Activated CD4-positive, alpha-beta T cell treated with anti-CD3 and anti-CD28 coated beads, Interleukin-2, amount 50 U/mL, for 4 hours (primary cell): ENCODE results near the gene CORIN.
"Not testable (repeated sequence)": the region's sequence is repeated elsewhere in the genome, so short reads cannot be mapped to it uniquely, and the experiment has no call there.

ENCODE experiments used
- DNase-seq, 2 experiments: peaks; one replicate each; pipeline ENCODE4 v3.0.0-alpha.2; 2020

CORIN gene

DNA sequence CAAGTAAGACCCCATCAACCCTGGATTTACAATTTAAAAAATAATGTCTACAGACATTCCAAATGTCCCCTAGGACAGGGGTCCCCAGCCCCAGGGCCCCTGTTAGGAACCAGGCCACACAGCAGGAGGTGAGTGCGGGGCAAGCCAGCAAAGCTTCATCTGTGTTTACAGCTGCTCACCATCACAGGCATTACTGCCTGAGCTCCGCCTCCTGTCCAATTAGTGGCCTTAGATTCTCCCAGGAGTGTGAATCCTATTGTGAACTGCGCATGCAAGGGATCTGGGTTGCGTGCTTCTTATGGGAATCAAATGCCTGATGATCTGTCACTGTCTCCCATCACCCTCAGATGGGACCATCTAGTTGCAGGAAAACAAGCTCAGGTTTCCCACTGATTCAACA is 206.7 kb downstream of the CORIN start:
- no peak for DNase-seq

DNA sequence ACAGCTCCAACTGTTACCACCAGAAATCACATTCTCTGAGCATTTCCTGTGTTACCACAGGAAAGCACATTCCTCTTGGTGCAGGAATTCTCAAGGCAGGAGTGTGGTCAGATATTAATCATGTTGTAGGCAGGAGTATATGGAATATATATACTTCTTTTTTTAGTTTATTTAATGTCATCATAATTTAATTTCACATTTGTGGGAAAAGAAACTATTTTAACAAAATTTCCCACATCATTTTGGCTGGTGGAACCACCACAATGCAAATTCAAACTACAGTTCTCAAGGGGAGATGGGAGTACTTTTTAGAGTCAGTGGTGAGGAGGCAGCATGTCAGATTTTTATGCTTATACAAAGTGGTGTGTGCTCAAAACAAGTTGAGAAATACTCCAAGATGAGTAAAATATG is 213.8 kb downstream of the CORIN start:
- DNase-seq, result no peak

DNA sequence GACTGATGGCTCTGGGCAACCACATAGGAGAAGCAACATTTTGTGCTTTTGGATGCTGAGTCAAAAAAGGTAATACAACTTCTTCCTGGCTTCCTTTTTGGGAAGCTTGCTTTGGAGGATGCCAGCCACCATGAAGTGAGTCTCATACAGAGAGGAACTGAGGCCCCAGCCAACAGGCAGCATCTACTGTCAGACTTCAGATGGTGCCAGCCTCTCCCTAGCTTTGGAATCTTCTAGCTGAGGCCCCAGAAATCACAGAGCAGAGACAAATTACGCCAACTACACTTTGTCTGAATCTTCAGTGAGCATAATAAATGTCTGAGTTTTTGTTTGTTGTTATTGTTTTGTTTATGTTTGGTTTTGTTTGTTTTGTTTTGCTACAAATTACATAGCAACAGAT is 216.7 kb downstream of the CORIN start:
- no peak for DNase-seq

GRCh38 chr4:47619691-47620090 is 218.2 kb downstream of the CORIN start:
- no peak for DNase-seq

GRCh38 chr4:47617607-47618006 is 220.3 kb downstream of the CORIN start:
- no peak for DNase-seq

DNA sequence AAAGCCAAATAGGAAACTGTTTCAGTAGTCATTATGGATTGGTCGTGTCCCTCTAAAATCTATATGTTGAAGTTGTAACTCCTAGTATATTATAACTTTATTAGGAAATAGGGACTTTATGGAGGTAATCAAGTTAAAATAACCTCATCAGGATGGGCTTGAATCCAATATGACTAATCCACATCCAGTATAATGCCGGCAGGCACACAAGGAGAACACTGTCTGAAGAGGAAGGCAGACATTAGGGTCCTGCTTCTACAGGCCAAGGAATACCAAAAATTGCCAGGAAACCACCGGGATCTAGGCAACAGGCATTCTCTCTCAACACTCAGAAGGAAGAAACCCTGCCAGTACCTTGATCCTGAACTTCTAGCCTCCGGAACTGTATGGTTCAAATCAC is 222.5 kb downstream of the CORIN start:
- no peak for DNase-seq

GRCh38 chr4:47612116-47613023 is 225.5 kb downstream of the CORIN start:
- DNase-seq, result no peak

DNA sequence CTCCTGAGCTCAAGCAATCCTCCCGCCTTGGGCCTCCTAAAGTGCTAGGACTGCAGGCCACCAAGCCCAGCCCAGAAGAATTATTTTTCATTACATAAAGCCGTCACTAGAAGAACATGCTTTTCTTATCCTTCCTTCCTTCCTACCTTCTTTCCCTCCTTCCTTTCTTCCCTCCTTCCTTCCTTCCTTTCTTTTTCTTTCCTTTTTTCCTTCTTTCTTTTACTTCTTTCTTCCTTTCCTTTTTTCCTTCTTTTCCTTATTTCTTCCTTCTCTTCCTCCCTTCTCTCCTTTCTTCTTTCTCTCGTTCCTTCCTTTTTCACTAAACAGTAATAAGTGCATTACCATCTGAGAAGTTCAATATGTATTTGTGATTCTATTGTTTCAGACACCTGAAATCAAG is 231.4 kb downstream of the CORIN start:
- no peak for DNase-seq

GRCh38 chr4:47598896-47599295 is 239.0 kb downstream of the CORIN start:
- no peak for DNase-seq

DNA sequence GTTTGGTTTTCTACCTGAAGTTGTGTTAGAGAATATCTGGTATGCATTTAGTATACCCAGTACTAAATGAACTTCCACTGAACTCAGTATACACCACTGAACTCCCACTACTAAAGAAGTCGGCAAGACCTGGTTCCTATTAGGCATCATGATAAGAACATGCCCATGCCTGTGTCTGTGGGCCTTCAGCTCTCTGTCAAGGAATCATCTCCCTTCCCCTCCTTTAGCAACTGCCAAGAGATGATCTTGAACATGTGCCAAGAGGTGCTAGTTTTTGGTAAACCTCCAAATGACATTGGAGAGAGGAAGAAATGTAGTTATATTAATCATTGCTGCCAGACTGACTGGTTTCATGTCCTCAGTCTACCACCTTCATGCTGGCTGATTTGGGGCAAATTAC is 239.5 kb downstream of the CORIN start:
- no peak for DNase-seq

DNA sequence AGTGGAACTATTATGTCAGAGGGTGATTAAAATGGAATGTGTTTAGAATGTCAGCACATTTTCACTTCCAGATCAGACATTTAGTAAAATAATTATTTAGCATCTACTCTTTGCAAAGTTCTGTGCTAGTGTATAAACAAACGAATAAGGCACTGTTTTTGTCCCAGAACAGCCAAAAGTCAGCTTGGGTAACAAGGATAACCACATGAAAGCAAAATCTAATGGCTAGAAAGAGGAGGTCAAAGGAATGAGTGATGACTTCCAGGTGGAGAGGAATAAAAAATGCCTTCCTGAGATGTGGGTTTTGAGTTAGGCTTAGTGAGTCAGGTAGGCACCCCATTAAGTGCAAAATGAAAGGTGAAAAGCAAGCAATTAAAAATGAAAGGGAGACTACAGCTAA is 240.2 kb downstream of the CORIN start:
- no peak for DNase-seq

GRCh38 chr4:47590325-47590724 is 247.5 kb downstream of the CORIN start:
- no peak for DNase-seq

- no peak for DNase-seq
Measured at GRCh38 chr4:47579235-47579634, 258.6 kb downstream of the CORIN start.

DNA sequence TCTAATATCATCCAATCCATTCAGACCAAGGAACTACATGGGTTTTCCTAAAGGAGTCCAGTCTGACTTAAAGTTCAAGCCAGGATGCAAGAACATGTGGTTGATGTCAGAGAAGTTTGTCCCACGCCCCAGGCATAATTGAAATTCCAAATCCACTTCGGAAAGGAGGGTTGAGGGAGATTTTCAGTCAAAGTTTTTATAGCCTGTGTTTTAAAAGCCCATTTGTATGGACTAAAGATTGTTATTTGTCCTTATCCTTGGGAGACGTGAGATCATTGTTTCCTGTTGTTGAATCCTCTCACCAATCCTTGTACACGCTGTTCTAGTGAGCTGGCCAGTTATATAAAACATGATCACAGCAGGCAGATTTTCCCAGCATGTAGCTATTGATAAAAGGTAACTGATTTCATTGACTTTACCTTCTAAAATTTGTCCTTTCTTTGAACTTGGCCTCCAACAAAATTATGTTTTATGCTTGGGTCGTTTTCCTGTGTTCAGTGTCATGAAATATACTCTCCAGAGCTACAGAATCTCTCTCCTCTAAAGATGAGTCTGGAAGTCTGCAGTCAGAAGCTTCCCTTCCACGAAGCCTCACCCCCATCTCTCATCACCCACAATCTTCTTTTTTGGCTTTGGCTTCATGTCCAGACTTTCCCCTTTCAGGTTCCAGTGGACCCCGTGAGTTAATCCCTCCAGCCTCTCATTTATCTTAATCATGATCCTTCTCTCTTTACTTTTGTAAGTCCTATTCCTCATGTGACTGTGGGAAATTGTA is 259.9 kb downstream of the CORIN start:
- no peak for DNase-seq

GRCh38 chr4:47572981-47573380 is 264.9 kb downstream of the CORIN start:
- no peak for DNase-seq

DNA sequence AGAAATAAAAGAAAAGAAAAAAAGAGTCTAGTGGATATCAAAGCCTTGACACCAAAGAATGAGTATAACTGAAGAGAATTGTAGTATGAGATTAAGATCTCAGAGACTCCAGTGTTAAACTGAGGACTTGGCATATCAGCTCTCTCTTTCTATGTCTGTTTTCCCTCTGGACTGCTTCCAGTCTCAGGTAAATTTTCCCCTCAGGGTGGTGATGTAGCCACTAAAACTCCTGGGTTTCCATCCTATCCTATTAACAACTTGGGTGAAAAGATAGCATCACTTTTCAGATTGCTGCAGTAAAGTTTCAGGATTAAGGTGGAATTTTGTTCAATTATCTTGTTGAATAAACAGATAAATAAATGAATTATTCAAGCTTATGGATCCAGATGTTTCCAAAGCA is 267.1 kb downstream of the CORIN start:
- DNase-seq, result no peak

DNA sequence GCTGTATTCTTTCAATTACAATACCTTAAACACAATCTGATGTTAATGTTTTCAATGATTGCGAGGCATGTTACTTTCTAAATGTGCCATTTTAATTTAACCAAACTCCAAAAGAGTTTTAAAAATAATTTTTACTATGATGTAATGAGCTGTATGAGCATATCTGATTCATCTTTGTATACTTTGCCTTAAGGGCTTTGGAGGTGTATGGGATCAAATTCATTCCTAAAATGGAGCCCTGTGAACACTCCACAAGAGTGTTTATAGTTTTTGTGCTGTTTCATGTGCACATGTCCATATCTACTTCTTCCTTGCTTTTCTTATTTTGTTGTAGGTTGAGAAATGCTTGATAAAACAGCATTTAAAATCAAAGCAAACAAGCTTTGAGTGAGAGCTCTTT is 270.4 kb downstream of the CORIN start:
- no peak for DNase-seq

GRCh38 chr4:47566969-47567368 is 270.9 kb downstream of the CORIN start:
- no peak for DNase-seq

- no peak for DNase-seq
Measured at GRCh38 chr4:47566566-47566965, 271.3 kb downstream of the CORIN start.

DNA sequence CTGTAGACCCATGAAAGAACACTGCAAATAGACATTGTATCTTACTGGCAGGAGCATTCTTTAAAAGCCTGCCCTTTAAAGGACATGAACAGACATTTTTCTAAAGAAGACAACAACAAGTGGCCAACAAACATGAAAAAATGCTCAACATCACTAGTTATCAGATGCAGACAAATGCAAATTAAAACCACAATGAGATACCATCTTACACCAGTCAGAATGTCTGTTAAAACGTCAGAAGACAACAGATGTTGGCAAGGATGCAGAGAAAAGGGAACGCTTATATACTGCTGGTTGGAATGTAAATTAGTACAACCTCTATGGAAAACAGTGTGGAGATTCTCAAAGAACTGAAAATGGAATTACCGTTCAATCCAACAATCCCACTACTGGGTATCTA is 275.6 kb downstream of the CORIN start:
- no peak for DNase-seq

- no peak for DNase-seq
Measured at GRCh38 chr4:47561331-47561730, 276.5 kb downstream of the CORIN start.

GRCh38 chr4:47560682-47561081 is 277.2 kb downstream of the CORIN start:
- no peak for DNase-seq

DNA sequence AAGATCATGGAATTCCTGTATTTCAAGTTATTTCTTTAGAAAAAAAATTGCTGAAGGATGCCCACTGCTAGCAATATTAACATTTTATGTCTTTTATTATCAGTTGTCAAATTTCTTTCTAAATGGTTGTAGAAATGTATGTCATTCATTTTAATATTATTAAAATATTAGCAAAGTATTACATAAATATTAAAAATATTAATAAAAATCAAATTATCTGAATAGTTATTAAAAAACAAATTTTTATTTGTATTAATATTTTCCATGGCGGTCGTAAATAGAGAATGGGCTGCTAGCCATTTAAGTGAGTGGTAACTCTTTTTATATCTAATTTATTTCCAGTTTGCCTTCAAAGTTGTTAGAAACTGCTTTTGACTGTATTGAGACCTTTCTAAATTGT is 280.6 kb downstream of the CORIN start:
- DNase-seq, result no peak

GRCh38 chr4:47555920-47556319 is 281.9 kb downstream of the CORIN start:
- not testable (repeated sequence) for DNase-seq
